ENCODE data around the gene SETBP1. TPM values are rescaled to one million over a fixed set of nuclear protein-coding genes. Genes with fewer than 3 reads are reported as not detected.

Gene SETBP1
- total and polyA plus RNA-seq, 2 of the 8 experiments (the other 6 are each of a cell fraction or from before 2014, with no cell fraction given): 2.0 to 6.5 TPM

- Histone ChIP-seq H3K36me3 (ENCODE audit: control insufficient read depth in 2 of 4, insufficient read depth in 4 of 4, low read length in 3 of 4) (no peaks in the 10 kb centered on the region), H3K79me1 (ENCODE audit: low read depth, low read length) (no peaks in the 10 kb centered on the region), H3K4me3 (ENCODE audit: extremely low read depth in 1 of 4, insufficient read depth in 2 of 4, low read depth in 3 of 4, low read length in 4 of 4) (no peak overlapping the region), H3K23ac (ENCODE audit: insufficient read length) (no peak overlapping the region), H4K5ac (ENCODE audit: insufficient read length, low read depth, low read length) (no peak overlapping the region), H3K27ac (ENCODE audit: low read depth, low read length) (no peak overlapping the region), H3K4me2 (ENCODE audit: insufficient read depth in 1 of 2, low read depth in 2 of 2, low read length in 2 of 2) (no peak overlapping the region), H2BK12ac (ENCODE audit: low read depth, low read length) (no peak overlapping the region), H2BK120ac (replicated peaks; ENCODE audit: low read depth, low read length) (no peak overlapping the region), H3K14ac (ENCODE audit: insufficient read length) (no peak overlapping the region), H3K9ac (replicated peaks in 1 of 4; ENCODE audit: extremely low read depth in 1 of 4, low read depth in 3 of 4, low read length in 3 of 4) (no peak overlapping the region), H3K4ac (replicated peaks; ENCODE audit: insufficient read length, low read depth, low read length) (no peak overlapping the region), H3K79me2 (ENCODE audit: control insufficient read depth in 1 of 2, insufficient read depth in 2 of 2, low read length in 2 of 2) (no peaks in the 10 kb centered on the region), H3K27me3 (replicated peaks in 1 of 4; ENCODE audit: control insufficient read depth in 3 of 4, extremely low read depth in 1 of 4, insufficient read depth in 3 of 4, low read length in 3 of 4) (no peaks in the 10 kb centered on the region), H4K91ac (replicated peaks; ENCODE audit: insufficient read length, low read length) (no peak overlapping the region), H2BK15ac (ENCODE audit: low read length) (no peak overlapping the region), H2BK20ac (ENCODE audit: low read length) (no peak overlapping the region), H4K20me1 (replicated peaks in 1 of 2; ENCODE audit: control insufficient read depth in 1 of 2, insufficient read depth in 2 of 2, low read length in 2 of 2) (no peaks in the 10 kb centered on the region), H2BK5ac (ENCODE audit: low read depth, low read length) (no peak overlapping the region), H2AFZ (ENCODE audit: low read length) (no peak overlapping the region), H4K8ac (ENCODE audit: extremely low read depth, insufficient read depth, low read length) (no peak overlapping the region), H3K9me3 (ENCODE audit: insufficient read depth in 2 of 2, low read depth in 1 of 2, low read length in 1 of 2) (no peaks in the 10 kb centered on the region), H3K23me2 (ENCODE audit: low read depth, low read length) (no peaks in the 10 kb centered on the region), H3K18ac (ENCODE audit: extremely low read depth, low read length) (no peak overlapping the region), H3K4me1 (replicated peaks in 1 of 4; ENCODE audit: control insufficient read depth in 3 of 4, insufficient read depth in 4 of 4, low read length in 3 of 4) (no peaks in the 10 kb centered on the region), H2AK5ac (ENCODE audit: low read depth, low read length) (no peak overlapping the region), H3K56ac (replicated peaks; ENCODE audit: insufficient read length, low read depth, low read length) (no peak overlapping the region)
- ChIA-PET POLR2A (ENCODE audit: partially characterized antibody) (no interaction called here), CTCF (ENCODE audit: partially characterized antibody) (interaction anchor here (0.6 to 1.2 kb wide), 4 partner anchors 14 to 162 kb away, joined by 3 to 5 read pairs (median 4); no protein-coding TSS in a partner anchor)
- 90% methylated on average over 3 of the region's 3 CpGs; no CpG with 5 or more reads in 1 of the 2 experiments for WGBS, 2 experiments (ENCODE audit: extremely low coverage in 1 of 2, insufficient coverage in 1 of 2, insufficient read length in 1 of 2, insufficient replicate concordance in 2 of 2, low coverage in 1 of 2, low lambda C conversion rate in 2 of 2, missing lambda C conversion rate in 1 of 2)
- DNase-seq (ENCODE audit: low read depth in 1 of 2, low spot score in 2 of 2) (no peak), FAIRE-seq (no peak)
- TF ChIP-seq NANOG (IDR thresholded peaks at IDR 0.05; ENCODE audit: insufficient read depth, low read depth, low read length, poor library complexity, severe bottlenecking): no peak
- TF ChIP-seq CEBPB (IDR thresholded peaks at IDR 0.05; ENCODE audit: low read depth, low read length): no peak
- TF ChIP-seq SAP30 (IDR thresholded peaks at IDR 0.05; ENCODE audit: insufficient read depth, insufficient replicate concordance, low read length): no peak
- TF ChIP-seq E2F6 (IDR thresholded peaks at IDR 0.05): no peak
- no peak for TF ChIP-seq TCF12 (IDR thresholded peaks at IDR 0.05; ENCODE audit: low read depth, low read length)
- TF ChIP-seq ZNF274 (IDR thresholded peaks at IDR 0.05; ENCODE audit: borderline replicate concordance, extremely low read depth, low read length): no peak
- no peak for TF ChIP-seq SP4 (IDR thresholded peaks at IDR 0.05; ENCODE audit: low read length)
- no peak for TF ChIP-seq TEAD4 (IDR thresholded peaks at IDR 0.05; ENCODE audit: low read depth, low read length)
- no peak for TF ChIP-seq KDM1A (IDR thresholded peaks at IDR 0.05; ENCODE audit: borderline replicate concordance, low read length)
- TF ChIP-seq EZH2 (IDR thresholded peaks at IDR 0.05; ENCODE audit: low read depth, low read length, severe bottlenecking): no peak
- no peak for TF ChIP-seq HDAC2 (IDR thresholded peaks at IDR 0.05; ENCODE audit: borderline replicate concordance in 1 of 2, low read depth in 2 of 2, low read length in 2 of 2)
Measured at GRCh38 chr18:45050712-45051601, 370.3 kb downstream of the SETBP1 start.

Data from H1 (cell line).